HG03565 (cell line): Measurements from ENCODE around the gene UBE2E2.

ENCODE experiments used
- ATAC-seq: cut with Tn5 transposase; IDR thresholded peaks from one replicate; pipeline ENCODE4 v1.9.1; 2021; ENCODE audit warnings: mild to moderate bottlenecking, moderate library complexity; ENCODE audit not compliant: unreplicated experiment

UBE2E2 gene

DNA sequence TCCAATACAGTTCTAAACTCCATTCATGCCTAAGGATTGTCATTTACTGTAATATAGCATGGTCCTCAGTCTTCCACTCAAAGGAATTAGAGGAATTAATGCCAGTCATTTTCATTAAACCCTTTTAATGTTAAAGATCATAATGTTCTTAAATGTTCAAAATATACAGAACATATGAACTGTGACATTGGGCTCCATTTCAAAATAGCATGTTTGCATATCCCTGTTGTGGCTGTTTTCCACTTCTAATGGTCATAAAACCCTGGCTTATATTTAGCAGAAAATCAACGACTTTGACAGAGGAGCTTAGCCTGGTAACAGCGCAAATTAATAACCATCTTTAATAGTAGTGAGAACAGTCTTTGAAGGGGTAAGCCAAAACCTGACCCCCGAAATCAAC, 260.7 kb downstream of the UBE2E2 start:
- ATAC-seq, result no peak

DNA sequence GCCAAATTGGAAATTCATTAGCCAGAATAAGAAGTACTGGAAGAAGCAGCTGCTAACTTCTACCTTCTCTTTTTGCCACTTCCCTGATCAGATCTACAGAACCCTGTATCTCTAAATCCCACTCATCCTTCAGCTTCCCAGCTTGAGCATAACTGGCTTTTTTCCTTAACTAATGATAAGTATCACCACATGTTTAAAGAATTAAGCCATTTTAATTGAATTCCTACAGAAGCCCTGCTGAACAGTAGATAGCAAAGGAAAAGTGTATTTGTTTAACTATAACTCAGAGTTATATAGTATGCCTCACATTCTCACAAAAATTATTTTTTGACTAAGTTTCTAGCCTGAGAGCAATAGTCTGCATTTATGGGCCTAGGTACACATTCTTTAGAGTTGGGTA, 262.4 kb downstream of the UBE2E2 start:
- no peak for ATAC-seq

DNA sequence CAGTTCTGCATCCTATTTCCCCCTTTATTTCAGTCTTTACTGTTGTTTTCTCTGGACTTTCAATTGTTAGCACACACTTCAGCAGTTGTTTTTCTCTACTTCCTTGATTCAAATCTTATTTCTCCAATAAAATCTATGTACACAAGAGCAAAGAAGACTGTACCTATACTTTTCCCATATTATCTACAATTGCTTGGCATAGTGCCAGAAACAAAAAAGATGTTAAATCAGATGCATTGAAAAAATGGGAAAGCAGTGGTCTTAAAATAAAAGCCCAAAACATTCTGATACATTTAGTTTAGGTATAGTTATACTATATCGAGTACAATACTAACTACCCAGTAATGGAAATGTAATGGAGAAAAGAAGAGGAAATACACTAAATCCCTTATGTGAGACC, 265.1 kb downstream of the UBE2E2 start:
- no peak for ATAC-seq

DNA sequence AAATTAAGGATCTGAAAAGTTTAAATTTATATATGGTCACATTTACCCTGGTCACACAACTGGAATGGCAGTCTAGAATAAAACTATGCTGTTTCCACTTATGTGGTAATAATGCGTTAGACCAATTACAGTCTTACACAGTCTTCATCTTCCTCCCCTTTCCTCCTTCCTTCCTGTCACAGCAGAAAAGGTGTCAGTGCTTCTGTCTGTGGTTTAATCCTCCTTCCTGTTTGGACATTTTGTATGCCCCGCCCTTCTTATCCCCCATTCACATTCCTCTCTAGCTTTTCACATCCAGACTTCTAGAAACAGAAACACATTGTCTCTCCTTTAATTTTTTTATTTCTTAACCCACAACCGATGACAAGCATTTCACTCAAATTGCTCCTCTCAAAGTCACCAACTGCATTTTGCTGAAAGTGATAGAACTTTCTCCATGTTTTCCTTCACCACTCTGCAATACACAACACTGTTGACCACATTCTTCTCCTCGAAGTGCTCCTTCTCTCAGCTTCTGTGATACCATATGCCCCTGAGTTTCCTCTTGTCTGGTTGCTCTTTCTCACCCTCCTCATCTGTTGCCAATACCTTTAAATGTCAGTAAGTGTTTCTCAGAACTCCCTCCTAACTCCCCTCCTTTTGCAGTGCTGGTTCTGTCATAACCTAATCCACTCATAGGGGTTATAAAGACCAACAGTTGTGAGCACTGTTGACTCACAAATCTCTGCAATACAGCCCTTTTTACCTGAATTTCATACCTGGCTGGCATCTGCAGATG, 271.6 kb downstream of the UBE2E2 start:
- no peak for ATAC-seq

DNA sequence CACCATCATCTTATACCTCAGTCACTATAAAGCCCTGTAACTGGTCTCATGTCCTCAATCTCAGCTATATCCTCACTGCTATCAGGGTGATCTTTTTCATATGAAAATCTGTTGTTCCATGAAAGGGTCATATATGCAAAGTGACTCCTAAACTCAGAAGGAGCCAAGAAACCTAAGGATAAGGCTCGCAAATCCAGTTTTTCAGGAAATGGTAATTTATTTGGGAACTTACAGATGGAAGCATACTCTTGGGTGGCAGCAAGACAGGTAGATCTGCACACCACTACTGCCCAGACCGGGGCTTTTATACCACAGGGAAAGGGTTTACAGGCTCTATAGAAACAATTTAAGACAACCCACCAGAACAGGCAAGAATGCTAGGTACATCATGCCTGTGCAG, 272.3 kb downstream of the UBE2E2 start:
- ATAC-seq, result no peak

DNA sequence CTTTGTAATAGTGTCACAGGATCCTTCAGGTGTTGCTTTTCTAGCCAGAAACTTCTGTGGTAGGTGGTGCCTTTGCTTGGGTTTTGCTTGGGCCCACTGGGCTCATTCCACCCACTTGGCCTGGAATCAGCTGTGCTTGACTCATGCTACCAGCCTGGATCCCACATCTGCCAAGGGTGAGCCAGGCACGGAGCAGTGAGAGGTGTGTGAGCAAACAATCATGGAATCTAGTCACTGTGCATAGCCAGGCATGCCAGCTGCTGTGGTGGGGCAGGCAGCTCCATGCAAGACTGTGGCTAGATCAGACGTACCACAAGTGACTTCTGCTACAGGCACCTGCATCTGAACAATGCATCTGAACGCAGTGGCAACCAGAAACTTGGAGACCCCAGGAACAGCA, 275.9 kb downstream of the UBE2E2 start:
- ATAC-seq, result no peak

DNA sequence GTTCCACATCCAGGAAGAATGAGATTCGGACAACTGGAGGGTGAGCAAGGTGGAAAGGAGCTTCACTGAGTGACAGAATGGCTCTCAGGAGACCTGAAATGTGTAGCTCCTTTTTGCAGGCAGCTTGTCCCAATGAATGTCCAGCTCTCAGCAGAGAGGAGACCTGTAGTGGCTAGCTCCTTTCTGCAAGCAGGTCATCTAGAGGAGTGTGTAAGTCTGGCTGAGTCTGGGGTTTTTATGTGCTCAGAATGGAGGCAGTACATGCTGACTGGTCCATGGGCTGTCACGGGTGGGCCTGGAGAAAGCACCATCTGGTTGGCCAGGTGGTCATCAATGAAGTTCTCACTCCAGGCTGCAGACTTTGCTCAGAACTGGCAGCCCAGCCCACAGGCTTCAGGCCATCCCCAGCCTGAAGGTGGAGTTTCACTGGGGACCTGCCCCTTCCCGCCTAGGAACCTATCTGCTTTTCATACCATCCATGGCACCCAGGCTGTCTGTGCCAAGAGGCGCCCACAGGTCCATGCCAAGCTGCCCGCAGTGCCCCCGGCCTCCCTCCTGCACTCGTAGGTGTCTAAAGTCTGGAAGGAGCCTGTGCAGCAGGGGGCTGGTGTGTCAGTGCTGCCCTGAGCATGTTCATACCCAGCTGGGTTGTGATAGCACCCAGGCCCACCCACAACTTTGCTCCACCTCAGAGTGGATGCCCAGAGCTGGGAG, 276.6 kb downstream of the UBE2E2 start:
- ATAC-seq, result no peak

DNA sequence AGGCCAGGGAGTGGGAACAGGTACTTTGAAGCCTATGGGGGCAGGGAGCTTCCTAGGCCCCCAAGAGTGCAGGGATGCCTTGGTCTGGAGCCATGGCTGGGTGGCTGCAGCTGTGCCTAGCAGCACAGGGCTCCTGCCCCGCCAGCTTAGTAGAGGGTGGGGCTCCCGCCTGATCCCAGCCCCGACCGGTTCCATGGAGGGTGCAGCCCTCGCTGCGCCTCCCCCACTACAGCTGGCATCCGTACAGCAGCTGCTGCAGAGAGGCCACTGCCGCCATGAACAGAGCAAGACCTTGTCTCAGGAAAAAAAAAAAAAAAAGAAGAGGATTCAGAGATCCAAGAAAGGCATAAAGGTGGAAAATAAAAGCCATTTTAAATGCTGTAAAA, 277.2 kb downstream of the UBE2E2 start:
- ATAC-seq, result no peak

DNA sequence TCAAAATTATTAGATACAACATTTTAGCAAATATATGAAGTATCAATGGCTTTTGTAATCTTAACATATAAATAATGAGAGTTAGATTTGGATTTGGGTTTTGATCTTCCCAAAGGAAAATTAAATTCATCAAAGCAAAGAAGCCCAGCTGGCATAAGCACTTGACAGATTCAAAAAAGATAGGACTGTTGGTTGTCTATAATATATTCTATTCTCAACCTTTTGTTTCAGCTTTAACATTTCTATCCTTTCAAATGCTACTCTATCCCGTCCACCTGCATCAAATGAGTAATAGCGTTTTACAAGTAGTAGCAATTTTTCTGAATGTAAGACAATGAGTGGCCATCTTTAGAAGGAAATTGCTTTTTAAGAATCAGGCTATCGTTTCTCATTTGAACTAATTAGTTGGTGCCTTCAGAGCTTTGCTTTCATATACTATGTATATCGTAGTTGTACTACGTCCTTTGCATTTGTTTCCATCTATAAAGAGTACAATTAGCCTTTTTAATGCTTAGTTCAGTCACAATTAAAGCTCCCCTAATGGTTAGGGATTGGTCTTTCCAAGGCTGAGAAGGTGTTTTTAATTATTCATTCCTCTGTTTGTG, 278.0 kb downstream of the UBE2E2 start:
- ATAC-seq, result no peak

DNA sequence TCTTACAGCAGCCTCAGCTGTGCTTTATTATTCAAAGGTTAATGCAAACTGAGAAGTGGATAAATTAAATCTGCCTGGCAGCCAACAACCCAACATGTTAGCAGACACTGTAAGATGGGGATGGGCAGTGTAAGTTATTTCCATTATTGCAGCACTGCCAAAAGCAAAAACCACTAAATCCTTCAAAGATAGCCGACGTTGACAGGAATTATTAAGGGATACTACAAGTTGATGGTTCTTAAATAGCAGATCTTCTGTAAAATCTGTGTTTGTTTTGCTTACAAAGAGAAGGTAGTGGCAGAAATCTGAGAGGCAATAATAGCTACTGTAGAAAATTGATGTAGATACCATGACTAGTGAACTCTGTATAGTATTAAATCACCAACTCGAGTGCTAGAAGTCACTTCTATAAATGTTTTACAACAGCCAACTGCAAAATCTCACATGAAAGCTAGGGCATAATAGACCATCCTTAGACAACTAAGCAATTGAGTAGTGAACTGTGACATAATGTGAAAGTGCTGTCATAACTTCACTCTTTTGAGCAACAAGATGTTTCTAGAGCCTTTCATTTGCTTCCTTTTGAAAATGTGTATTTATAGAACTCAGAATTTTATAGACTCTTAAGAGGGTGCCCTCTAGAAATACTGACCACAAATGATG, 278.6 kb downstream of the UBE2E2 start:
- ATAC-seq, result peak; percentile 65

DNA sequence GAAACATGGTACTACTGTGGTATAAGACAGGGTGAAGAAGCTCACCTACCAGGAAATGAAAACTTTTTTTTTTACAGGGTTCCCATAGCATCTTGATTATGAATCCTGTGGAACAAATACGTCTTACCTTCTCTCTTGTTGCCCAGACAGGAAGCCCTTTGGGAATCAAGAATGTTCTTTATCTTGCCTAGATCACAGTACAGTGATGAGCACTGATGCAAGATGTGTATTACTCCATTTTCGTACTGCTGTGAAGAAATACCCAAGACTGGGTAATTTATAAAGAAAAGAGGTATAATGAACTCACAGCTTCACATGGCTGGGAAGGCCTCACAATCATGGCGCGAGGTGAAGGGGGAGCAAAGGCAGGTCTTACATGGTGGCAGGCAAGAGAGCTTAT, 281.3 kb downstream of the UBE2E2 start:
- no peak for ATAC-seq

DNA sequence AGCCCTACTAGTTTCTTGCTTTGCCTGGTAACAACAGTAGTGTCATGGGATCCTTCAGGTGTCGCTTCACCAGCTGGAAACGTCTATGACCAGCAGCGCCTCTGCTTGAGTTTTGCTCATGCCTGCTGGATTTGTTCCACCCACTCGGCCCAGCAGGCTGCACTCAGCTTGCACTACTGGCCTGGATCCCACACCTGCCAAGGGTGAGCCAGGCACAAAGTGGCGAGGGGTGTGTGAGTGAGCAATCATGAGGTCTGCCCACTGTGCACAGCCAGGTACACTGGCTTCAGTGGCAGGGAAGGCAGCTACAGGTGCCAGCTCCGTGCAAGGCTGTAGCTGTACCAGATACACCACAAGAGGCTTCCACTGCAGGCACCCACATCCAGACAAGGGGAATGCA, 282.8 kb downstream of the UBE2E2 start:
- no peak for ATAC-seq

DNA sequence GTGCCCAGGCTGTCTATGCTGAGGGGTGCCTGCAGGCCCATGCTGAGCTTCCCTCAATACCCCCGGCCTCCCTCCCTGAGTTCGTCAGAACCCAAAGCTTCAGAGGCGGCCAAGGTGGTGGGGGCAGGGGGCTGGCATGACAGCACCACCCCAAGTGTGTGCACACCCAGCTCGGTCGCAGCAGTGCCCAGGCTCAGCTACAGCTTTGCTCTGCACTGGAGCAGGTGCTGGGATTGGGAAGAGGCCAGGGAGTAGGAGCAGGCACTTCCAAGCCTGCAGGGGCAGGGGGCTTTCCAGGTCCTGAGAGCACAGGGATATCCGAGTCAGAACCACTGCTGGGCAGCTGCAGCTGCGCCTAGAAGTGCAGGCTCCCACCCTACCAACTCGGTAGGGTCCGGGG, 283.9 kb downstream of the UBE2E2 start:
- ATAC-seq, result no peak

DNA sequence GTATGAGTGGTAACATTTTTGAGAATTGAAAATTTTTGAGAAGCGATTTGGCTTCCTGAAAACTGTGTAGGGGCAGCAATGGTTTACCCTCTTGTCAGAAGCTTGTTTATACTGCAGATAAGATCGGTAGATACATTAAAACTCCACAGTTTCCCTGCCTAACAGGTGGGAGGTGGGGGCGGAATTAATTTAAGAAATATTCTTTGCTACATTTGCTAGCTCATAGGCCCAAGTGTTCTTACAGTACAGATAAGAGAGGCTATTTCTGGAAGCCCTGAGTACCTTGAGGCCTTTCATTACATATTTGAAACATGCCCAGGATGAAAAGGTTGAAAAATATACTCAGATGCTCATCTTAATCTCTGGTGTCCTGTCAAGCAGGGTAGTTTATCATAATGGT, 285.5 kb downstream of the UBE2E2 start:
- ATAC-seq, result no peak

DNA sequence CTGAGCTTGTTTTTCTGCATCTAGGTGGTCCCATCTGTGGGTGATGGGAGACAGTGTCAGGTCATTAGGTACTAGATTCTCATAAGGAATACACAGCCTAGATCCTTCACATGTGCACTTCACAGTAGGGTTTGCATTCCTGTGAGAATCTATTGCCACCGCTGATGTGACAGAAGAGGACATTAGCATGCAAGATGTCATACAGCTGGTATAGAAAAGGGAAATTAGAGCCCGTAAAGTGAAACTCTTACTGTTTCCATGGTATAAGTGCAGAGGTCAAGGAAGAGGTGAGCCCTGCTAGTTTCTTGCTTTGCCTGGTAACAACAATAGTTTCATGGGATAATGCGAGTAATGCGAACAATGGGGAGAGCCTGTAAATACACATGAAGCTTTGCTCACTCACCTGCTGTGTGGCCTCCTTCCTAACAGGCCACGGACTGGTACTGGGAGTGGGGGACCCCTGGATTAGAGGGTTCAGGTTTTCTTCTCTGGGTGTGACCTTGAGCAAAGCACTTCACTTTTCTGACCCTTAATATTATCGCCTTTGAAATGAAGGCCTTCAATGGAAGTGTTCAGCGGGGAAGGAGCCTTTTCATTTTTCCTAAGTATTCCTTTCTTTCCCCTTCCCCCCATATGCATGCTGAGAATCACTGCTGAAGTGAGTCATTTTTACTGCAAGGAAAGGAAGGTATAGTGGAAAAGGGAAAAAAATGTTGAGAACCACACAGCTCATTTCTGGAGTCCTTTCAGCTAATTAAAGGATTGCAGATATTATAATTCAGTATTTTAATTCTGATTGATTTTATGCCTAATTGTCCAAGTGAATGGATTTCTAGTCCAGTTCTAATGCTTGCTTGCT, 286.4 kb downstream of the UBE2E2 start:
- ATAC-seq, result no peak

DNA sequence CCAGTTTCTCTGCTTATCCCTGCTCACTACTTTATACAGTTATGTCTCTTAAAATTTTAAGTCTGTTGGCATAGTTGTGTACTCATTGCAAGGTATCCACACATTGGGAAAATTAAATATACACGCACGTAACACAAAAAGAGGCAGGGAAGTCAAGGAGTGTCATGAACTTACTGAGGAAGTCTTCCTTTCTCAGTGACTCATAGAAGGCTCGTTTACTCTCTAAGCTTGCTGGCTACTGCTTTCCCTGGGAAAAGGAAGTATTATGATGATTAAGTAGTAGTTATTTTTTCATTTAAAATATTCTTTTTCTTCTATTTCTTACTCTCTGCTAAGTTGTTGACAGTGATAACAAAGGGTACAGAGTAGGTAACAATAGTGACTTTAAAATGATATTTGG, 287.3 kb downstream of the UBE2E2 start:
- ATAC-seq, result no peak

DNA sequence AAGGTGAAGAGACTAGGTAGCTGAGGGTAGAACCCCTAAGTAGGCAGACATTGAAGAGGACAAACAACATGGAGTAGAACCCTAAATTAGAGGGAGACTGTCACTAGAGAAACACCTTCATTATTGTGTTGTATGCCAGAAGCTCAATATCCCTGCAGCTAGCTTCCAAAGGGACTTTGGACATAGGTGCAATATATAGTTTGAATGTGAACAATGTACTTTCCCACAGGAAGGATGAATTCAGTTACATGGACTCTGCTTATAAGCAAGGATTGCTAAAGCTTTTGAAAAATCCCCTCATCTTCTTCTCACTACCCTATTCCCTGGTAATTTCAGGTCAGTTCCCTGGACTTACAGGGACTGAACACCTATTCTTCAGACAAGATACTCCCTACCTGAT, 288.9 kb downstream of the UBE2E2 start:
- ATAC-seq, result no peak

DNA sequence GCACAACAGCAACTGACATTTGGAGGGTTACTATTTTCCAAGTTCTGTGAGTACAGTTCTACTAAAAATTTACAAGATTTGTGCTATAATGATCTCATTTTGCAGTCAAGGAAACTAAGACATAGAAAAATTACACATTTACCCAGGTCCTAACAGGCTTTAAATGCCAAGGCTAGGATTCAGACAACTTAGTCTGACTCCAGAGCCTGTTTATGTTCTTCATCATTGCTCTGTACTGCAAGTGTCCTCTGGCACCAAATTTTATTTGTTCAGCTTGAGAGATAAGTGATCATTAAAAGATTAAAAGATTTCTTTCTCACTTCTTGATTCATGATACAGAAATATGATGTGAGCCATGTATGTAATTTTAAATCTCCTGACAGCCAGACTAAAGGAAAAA, 290.8 kb downstream of the UBE2E2 start:
- no peak for ATAC-seq

DNA sequence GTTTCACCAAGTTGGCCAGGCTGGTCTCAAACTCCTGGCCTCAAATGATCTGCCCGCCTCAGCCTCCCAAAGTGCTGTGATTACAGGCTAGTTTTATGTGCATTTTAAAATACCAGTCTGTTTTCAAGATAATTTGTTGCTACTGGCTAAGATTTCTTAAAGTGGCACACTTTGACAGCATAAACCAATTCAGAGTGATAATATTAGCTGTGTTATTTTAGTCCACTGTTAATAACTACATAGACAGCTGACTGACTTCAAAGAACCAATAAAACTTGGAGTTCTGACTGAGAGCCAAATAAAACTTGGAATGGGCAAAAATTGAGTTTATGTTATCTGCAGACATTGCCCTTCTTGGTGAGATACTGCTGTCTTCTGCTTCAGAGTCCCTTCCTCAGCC, 291.8 kb downstream of the UBE2E2 start:
- no peak for ATAC-seq

DNA sequence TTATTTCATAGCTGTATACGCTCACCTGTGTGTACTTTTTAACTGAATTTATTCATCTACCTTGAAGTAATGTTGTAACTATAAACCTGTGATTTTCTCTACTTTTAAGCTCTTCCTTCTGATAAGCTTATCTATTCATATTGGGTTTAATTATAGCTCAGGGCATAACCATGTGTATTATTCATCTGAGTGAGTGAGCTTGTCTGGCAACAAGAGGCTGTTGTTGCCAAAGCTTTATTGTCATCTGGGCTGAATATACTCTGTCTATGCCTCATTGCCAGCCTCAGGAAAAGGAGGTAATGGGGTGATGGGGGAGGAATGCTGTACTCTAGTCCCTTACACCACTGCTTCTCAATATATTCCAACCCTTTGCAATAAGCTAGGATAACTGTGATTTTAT, 292.4 kb downstream of the UBE2E2 start:
- ATAC-seq, result no peak

DNA sequence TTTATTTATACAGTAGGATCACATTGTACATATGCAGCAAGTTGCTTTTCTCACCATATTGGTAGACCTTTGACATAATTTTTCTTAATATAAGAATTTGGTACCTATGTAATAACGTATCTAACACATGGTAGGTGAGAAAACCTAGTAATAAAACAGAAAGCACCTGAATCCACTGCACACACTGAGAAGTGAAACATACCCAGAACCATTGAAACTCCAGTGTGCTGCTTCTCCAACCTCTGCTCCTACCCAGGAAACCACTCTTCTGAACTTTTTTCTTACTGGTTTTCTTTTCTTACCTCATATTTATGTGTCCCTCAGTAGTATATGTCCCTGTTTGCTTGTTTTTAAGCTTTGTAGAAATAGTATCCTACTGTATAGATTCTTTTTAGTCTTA, 293.0 kb downstream of the UBE2E2 start:
- ATAC-seq, result peak; percentile 80
